GM18873 (cell line): ENCODE data around the gene CA10.

Experiments
- ATAC-seq: cut with Tn5 transposase; IDR thresholded peaks from one replicate; pipeline ENCODE4 v1.9.1; 2021; ENCODE audit warnings: mild to moderate bottlenecking, moderate library complexity, moderate number of reproducible peaks; ENCODE audit not compliant: unreplicated experiment, low FRiP score

Gene CA10

GRCh38 chr17:51891936-51892335 lies 266.6 kb downstream of the CA10 start:
- no peak for ATAC-seq

DNA sequence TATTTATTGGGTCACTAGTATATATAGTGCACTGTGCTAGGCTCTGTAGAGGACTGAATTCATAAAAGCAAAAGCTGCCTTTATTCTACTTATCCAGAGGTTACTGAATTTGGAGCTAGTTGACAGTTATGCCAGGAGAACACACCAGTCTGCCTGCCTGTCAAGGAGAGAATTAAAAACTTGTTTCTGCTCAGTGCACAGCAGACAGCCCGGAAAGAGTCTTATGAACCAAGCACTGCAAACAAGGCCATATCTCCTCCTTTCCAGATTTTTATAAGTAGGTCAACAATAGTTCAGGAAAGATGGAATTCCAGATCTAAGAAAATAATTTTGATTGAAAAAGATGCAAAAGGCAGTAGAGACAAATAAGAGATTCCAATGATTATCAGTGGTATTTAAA lies 267.8 kb downstream of the CA10 start:
- no peak for ATAC-seq

GRCh38 chr17:51888816-51889215 lies 269.7 kb downstream of the CA10 start:
- no peak for ATAC-seq

GRCh38 chr17:51876986-51877385 lies 281.5 kb downstream of the CA10 start:
- no peak for ATAC-seq

DNA sequence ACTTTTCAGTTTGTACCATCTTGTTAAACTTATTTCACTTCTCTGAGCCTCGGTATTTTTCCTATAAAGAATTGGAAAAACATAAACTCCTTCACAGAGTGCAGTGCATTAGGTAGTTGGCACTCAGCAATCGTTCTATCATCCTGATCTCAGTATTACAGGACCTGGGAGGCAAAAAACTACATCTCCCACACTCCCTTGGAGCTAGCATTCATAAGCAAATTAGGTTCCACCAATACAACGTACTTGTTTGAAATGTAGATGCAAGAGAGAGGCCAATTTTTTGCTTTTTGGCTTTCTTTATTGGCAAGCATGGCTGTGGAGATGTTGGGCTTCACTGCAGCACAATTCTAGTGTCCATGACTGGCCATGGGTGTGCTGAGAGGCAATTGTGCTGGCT lies 285.2 kb downstream of the CA10 start:
- ATAC-seq, result no peak

GRCh38 chr17:51869387-51869786 lies 289.1 kb downstream of the CA10 start:
- ATAC-seq, result no peak

DNA sequence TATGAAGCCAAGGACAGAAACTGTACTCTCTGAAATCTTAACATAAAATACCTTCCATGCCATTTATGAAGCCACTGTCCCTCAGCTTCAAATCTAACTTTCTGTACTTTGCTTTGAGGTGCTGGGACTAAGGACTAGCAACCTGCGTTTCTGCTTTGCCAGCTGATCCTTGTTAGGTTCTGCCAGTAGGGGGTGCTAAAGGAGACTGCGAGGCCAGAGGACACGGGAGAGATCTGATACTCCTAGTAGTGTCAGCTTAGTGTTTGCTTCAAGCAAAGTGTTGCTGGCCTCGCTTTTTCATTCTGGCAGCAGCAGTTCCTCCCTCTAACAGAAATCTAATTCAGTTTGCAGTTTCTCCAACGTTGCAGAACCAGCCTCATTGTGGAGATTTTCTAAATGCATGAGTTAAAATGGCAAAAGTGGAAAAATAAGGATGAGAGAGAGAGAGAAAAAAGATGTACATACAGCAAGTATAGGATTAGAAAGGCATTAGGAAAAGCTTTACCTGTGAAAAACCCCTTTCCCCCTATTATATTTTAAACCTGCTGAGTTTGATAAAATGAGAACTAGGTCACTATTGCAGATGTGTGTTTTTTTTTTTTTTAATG lies 297.5 kb downstream of the CA10 start:
- no peak for ATAC-seq

GRCh38 chr17:51857052-51857597 lies 301.4 kb downstream of the CA10 start:
- no peak for ATAC-seq

DNA sequence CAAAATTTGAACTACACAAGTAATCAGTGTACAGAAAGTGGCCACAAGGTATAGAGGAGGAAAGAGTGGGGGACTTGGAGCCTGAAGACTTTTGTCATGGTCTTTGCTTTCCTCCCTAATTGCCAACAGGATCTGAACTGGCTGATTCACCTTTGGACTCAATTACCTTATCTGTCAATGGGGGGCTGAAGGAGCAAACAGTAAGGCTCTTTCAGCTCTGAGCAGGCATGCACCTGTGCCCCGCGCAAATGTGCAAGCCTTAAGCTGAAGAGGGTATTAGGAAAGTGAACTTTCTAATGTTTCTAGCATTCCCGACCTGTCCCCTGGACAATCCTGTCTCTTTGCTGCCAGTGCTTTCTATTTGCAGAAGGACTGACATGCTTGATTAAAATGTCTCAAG lies 302.7 kb downstream of the CA10 start:
- ATAC-seq, result no peak

DNA sequence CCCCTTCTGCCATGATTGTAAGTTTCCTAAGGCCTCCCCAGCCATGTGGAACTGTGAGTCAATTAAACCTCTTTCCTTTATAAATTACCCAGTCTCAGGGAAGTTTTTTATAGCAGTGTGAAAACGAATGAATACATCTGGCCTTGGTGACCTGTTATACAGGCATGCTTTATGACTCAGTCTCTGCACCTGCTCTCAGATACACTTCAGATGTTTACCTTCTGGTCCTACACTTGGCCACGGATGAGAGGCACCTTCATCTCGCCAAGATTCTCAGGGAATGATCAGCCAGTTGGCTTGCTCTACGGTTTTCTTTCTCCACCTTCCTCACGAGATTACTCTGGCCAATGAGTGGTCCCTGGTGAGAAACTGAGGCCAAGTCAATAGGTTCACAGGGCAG lies 304.7 kb downstream of the CA10 start:
- no peak for ATAC-seq

- ATAC-seq, result no peak
Measured at GRCh38 chr17:51852603-51853002, 305.9 kb downstream of the CA10 start.

- no peak for ATAC-seq
Measured at GRCh38 chr17:51850201-51850600, 308.3 kb downstream of the CA10 start.

- ATAC-seq, result no peak
Measured at GRCh38 chr17:51848451-51848850, 310.1 kb downstream of the CA10 start.

DNA sequence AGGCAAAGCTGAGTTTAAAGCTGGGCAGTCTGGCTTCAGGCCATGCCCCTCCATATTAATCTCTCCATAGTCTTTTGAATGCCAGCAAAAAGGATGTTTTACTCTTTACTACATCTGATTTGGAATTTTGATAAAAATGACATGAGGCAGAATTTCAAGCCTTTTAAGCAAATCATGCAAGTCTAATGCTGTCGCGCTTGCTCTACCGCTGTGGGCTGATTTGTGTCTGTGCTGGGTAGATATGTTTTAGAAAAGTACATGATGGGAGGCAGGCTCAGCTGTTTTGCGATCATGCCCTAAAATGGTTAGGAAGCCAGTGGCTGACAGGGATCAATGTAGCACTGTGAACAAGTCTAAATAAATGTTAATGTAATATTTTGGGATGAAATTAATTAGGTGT lies 311.9 kb downstream of the CA10 start:
- no peak for ATAC-seq

- no peak for ATAC-seq
Measured at GRCh38 chr17:51845776-51846175, 312.7 kb downstream of the CA10 start.

- no peak for ATAC-seq
Measured at GRCh38 chr17:51842763-51843162, 315.8 kb downstream of the CA10 start.

- ATAC-seq, result no peak
Measured at GRCh38 chr17:51841669-51842068, 316.8 kb downstream of the CA10 start.

DNA sequence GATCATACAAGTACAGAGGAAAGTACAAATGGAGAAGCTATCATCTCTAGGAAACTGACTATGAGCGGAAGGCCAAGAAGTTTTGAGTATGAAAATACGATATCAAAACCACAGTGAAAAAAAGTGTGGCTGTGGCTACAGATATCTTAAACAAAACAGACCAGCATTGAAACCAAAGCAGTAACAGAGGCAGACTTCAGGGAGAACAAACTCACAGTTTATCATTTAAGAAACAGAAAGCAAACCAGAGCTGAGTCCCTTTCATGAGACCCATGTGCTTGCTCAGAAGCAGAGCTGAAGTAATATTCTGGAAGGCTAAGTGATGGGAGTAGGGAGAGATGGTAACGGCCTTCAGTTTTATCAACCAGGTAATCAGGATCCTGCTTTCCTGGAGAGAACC lies 317.8 kb downstream of the CA10 start:
- ATAC-seq, result no peak

DNA sequence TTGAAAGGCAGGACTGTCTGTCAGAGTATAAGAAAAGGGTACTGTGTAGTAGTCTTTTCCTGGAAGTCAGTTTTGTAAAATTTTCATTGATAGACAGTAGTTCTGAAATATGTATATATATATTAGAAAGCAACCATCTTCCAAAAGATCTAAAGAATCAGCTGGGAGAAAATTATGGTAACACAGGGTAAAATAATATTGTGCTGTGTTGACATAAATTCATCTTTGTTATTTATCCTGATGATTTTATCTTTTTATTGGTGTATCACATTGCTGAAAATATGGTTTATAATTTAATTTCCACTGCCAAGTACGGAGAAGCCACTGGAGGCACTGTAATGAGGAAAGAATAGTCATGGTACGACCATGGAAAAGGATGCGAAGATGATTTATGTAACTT lies 324.9 kb downstream of the CA10 start:
- no peak for ATAC-seq

- no peak for ATAC-seq
Measured at GRCh38 chr17:51833045-51833444, 325.5 kb downstream of the CA10 start.

- no peak for ATAC-seq
Measured at GRCh38 chr17:51830886-51831285, 327.6 kb downstream of the CA10 start.

GRCh38 chr17:51830451-51830850 lies 328.1 kb downstream of the CA10 start:
- no peak for ATAC-seq

DNA sequence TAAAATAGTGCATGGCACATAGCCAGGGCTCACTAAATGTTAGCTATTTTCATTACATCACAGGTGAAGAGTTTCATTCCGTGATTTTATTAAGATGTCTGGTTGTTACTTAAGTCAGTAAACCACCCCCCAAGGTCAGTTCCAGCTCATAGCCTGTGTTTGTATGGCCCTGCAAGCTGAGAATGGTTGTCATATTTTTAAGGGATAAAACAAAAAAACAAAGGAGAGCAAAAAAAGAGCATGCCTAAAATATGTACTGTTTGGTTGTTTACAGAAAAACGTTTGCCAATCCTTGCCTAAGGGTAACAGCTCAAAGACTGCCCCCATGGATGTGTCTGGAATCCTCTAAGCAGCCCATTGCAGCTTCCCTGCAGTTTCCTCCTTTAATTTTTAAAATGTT lies 329.6 kb downstream of the CA10 start:
- no peak for ATAC-seq
